GM10847 (cell line): ENCODE data around the gene GOLGA3.

Source experiments
- POLR2A ChIP-seq: IDR thresholded peaks from 2 replicates; pipeline ENCODE4 v1.6.1; 2011; ENCODE audit not compliant: insufficient read length; ENCODE audit errors: extremely low read depth

The GOLGA3 gene

DNA sequence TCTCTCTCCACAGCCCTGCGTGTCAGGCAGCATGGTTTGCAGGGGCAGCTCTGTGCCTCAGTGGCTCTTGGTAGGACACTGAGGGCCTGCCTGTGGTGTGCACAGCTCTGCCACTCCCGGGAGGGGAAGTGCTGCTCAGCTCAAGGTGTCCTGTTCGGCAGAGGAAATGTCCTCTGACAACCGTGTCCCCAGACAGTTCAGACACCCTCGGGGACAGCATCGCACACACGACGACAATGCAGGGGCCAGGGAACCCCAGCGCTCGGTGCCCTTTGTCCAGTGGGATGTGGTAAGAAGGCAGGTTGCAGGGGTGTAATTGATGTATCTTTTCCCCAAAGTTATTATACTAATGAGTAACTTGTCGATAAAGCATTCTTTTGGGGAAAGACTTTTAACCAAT, 81.3 kb downstream of the GOLGA3 start:
- no peak for TF ChIP-seq POLR2A

DNA sequence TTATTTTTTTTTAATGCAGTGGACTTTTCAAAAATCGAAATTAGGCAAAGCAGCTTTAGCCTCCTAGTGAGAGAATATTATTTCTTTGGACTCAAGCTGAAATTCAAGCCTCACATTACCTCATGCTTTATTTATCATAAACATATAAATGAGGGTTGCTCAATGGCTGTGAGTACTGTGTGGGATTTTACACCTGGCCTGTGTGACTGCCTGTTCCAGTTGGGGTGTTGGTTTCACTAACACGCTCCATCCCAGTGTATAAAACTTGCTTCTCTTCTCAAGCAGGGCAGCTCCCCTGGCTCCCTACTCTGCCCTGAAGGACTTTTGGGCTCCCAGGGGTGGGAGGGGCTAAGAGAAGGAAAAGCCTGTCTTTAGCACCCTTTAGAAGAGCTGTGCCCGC, 82.1 kb downstream of the GOLGA3 start:
- no peak for TF ChIP-seq POLR2A

DNA sequence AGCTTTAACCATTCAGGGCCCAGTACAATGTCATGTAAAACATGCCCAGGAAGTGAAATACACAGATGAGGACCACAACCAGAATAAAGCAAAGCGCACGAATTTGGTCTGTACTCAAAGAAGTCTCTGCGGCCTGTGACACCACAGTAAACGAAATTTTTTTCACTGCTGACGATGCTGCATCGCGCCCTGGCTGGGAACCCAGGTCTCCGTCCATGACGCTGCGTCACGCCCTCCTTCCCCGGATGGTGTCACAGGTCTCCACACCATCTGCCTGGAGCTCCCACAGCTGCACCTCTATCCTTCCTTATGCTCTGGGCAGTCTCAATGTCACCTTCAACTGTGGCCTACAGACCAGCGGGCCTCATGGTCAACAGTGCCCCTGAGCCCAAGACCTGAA, 84.8 kb downstream of the GOLGA3 start:
- no peak for TF ChIP-seq POLR2A

DNA sequence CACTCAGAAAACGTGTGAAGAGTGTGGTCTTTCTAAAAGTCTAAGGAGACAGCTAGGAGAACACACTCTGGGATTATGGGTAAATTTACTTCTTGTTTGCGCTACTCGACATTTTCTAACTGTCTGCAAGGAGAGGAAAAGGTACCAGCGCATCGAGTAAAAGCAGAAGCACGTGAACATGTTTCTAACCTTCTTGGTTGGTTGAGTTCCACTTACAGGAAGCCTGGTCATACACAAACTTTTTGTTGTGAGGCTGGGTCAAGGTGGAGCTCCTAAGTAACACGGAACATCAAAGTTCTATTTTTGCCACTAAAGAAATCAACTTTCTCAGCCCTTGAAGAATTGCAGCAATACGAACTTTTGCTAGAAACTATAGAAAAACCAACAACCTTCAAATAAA, 87.0 kb downstream of the GOLGA3 start:
- TF ChIP-seq POLR2A = no peak

DNA sequence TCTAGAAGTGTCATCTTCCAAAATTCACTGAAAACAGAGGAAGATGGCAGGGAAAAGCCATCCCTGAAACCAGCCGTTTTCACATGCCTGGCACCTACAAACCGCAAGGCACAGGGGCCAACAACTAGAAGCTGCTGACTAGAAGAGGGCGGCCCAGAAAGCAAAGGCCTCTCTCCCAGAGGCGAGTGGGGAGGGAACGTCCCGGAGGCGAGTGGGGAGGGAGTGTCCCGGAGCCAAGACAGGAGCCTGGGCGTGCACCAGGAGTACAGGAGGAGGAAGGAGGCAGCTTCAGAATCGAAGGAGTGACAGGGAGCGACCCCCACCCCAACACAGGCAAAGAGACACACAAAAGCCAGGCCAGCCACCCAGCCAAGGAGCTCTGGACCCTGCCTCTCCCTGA, 88.0 kb downstream of the GOLGA3 start:
- TF ChIP-seq POLR2A = no peak

DNA sequence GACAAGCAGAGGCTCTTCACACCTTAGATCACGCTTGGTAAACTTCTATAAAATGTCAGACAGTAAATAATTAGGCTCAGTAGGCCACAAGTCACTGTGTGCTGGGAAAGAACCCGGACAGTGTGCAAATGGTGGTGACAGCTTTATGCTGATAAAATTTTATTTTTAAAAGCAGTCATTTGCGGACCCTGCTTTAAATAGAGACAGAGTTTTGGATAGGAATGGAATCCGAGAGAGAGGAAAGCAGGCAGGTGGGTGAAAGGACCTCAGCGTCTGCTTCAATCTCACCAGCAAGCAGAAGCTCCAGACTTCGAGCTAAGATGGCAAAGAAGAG, 88.4 kb downstream of the GOLGA3 start:
- no peak for TF ChIP-seq POLR2A

DNA sequence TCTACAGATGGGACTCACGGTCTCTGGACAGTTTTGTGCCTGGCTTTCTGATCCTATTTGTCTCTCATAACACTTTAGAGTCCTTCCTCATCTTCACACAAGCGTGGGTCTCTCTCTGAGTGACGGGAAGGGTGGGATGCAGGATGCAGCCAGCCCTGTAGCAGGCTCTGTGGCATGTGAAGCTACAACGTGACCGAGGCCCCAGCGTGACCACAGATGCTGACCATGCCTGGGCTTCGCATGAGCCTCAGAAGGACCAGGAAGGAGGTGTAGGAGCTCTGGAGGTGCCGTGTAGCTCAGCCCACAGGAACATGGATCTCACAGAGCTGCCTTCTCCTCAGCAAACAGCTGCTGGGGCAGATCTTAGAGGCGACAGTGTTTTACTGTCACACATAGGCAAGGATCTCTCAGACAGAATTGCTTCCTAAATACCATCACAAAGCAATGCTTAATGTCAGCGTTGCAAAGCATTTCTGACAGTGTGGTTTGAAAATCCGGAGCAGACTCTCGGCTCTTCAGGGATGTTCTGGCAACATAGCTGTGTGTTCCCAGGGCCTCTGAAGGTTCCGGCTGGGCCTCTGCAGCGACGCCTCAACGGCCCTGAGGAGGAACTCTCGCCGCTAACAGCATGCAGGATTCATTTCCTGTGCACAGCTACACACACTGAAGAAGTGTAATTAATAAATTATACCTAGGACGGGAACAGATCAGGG, 88.9 kb downstream of the GOLGA3 start:
- TF ChIP-seq POLR2A = no peak

DNA sequence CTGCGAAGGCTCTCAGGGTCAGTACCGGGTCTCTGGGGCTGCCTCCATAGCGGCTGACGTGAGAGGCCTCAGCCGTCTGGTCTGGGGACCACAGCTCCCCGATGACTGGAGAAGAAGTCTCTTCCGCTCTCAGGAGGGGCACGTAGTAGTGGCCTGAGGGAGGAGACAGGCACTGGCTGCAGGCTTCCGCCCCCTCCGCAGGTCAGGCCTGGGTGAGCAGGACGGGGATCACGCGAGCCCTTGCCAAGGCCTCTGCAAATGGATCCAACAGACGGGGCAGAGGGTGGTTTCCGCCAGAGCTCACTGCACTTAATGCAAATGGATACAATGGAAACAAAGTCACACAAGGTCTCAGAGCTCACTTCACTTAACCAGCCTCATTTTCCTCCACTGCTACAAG, 91.8 kb downstream of the GOLGA3 start:
- TF ChIP-seq POLR2A = no peak

DNA sequence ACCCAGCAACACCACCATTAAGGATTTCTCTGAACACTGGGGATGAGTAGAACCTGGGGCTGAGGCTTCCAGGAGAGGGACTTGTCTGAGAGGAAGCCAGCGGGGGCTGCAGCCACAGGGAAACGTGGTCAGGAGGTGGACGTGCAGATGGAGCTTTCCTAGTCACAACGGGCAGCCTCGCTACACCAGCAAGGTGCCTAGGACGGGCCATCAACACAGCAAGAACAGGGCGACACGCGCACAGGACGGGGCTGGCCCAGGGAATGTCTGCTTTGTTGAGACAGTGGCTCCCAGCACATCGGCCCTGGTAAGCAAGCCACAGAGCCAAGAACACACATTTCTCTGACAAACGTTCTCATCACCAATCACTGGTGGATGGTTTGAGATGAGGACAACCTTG, 92.3 kb downstream of the GOLGA3 start:
- no peak for TF ChIP-seq POLR2A

DNA sequence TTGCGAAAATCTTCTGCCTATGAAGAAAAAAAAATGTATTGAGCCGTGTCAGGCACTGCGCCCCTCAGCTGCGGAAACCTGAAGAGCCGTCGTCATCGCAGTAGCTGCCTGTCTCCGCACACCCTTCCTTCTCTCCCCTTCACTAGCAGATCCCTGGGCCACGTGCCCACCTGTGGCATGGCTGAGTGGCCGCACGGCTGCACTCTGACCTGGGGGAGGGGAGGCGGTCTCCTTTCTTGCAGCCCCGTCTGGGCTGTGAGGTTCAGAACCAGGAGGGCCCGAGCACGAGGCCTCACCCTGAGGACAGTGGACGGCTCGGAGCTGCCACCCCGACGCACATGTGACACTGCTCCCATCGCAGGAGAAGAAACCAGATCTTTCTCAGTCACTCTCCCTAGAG, 93.2 kb downstream of the GOLGA3 start:
- no peak for TF ChIP-seq POLR2A

DNA sequence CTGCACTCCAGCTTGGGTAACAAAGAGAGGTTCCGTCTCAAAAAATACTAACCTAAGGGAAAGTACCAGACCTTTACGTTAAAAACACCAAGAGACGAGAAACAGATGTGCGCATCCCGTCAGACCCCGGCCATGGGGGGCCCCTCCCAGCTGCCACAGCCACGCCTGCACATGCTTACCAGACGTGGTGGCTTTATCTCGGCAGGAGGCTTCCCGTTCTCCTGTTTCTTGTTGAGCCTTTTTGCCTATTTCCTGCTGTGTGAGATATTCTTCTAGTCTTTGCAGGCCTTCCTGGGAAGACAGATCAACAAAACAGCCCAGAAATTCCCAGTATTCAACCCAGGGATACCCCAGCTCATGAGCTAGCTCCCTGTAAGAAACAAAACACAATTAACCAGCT, 94.5 kb downstream of the GOLGA3 start:
- no peak for TF ChIP-seq POLR2A

DNA sequence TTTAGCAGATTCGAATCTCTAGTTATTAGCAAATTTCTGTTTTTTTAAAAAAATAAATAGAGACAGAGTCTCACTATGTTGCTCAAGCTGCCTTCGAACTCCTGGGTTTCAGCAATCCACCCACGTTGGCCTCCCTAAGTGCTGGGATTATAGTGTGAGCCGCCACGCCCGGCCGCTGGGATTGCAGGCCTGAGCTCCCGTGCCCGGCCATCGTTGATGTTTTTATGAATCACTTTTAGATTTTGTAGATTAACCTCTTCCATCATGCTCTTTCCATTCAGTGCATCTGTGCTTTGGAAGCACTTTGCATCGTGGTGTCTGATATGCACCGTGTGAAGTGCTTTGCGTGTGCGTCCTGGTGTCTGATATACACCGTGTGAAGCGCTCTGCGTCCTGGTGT, 97.1 kb downstream of the GOLGA3 start:
- no peak for TF ChIP-seq POLR2A

DNA sequence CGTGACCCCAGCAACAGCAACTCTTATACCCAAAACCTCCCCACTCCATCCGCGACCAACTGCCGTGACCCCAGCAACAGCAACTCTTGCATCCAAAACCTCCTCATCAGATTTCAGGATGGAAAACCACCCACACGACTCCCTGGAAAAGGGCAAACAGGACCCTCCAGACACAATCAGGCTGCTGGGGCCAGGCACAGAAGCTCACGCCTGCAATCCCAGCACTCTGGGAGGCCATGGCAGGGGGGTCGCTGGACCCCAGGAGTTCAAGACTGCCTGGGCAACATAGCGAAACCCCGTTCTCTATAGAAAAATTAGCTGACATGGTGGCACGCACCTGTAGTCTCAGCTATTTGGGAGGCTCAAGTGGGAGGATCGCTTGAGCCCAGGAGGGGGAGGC, 98.3 kb downstream of the GOLGA3 start:
- no peak for TF ChIP-seq POLR2A

DNA sequence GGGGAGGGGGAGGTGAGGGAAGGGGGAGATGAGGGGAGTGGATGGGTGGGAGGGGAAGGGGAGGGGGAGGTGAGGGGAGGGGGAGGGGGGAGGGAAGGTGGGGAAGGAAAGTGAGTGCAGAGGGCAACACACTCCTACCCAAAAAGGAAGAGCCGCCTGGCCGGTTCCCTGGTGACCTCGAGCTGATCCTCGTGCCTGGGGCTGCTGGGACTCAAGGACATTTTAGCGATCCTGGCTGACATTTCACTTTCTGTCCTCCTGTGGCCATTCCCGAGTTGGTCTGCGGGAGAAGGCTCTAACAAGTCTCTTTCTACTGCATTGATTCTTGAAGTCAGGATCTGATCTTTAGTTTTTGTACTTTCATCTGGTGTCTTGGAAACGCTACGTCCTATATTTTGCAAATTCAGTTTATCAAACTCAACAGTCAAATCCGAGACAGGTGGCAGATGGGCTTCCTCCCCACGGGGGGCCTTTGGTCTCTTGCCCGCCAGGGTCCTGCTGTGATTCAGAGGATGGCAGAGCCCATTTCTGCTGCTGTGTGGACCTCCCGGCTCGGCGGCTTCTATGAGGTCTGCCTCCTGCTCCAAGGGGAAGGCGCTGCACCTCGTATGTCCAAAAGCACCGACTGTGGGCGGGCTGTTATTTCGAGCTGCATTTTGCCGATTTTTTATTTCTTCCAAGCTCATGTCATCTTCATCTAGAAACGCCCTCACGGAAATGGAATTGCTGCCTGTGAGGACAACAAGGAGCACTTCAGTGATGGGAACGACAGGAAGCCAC, 98.9 kb downstream of the GOLGA3 start:
- TF ChIP-seq POLR2A = no peak

DNA sequence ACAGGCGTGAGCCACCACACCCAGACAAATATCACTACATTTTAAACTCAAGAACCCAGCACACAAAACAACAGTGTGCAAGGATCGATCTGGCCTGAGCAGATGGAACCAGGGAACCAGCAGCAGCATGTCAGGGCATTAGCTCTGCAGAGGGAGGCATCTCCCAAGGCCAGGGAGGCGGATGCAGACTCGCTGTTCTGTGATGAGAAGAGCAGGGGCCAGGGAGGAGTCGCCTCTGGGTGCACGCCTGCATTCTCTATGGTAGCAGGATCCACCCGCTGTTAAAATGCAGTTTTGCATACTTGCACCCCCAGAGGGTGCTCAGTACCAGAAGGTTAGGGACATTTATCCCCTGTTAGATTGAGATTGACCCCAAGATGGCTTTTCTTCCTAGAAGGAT, 100.2 kb downstream of the GOLGA3 start:
- TF ChIP-seq POLR2A = no peak

DNA sequence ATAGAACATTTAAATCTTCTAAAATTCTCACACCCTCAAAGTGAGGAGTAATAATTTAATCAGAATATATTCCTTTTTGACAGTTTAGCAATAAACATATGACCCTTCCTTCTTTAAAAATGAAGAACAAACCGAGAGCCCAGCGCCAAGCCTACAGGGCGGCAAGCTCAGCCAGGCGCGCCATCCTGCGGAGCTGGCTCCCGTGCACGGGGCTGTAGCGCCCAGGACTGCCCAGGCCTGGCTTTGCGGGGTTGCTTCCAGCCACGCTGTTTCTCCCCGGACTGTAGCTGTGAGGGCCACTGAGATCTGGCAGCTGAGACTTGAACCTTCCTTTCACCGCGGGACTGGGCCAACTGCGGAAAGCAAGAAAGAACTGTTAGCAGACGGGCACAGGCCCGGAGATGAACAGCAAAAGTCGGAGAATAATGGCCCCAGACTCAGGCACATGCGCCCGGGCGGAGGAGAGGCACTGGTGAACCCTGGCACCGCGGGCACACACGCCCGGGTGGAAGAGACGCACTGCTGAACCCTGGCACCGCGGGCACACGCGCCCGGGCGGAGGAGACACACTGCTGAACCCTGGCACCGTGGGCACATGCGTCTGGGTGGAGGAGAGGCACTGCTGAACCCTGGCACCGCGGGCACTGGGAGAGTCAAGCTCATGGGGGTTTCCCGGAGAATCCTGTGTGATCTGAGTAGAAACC, 101.4 kb downstream of the GOLGA3 start:
- no peak for TF ChIP-seq POLR2A
